ENCODE data around the gene ALPK3.

ALPK3 gene

DNA sequence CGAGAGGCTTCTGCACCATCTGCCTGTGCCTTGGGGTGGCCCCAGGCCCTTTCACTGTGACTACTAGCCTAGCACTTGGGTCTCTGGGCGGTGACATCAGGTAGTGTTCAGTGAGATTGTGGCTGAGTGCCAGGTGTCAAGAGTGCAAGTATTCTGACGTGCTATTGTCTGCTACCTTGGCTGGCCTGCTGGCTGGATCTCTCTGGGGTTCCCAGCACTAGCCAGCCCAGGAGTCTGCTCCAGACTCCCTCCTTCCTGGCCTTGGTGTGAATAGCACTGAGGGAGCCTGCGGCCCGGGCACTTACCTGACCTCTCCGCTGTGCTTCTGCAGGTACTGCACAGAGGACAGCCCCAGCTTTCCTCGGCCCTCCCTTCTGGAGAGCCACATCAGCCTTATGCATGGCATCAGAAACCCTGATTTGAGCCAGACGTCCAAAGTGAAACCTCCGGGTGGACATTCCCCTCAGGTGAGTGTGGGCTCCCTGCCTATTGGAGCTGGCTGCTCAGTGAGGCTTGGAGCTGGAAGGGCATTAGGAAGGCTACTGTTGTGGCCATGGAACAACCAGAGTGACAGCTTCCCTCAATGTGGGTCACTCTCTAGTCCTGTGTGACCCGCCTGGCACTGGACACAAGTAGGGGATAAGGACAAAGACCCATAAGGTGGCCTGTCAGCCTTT, 17.5 kb upstream of the ALPK3 start:
- no peak for DNase-seq (ENCODE audit: low read depth)

DNA sequence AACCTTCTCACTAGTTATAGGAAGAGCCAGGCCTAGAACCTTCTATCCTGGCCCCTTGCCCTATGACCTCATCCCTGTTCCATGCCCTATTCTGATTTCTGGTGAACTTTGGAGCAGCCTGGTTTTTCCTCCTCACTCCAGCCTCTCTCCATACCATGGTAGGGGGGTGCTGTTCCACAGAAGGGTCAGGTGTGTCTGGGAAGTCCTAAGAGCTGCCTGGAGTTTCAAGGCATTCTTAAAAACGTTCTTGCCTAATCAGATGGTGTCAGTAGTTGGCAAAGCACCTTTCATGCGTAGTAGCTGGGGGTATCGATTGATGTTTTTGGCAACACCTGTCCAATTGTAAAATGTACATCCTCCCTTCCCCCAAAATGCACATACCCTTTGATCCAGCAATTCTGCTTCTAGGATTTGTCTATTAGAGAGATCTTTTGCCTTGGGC, 16.8 kb upstream of the ALPK3 start:
- no peak for DNase-seq (ENCODE audit: low read depth)

DNA sequence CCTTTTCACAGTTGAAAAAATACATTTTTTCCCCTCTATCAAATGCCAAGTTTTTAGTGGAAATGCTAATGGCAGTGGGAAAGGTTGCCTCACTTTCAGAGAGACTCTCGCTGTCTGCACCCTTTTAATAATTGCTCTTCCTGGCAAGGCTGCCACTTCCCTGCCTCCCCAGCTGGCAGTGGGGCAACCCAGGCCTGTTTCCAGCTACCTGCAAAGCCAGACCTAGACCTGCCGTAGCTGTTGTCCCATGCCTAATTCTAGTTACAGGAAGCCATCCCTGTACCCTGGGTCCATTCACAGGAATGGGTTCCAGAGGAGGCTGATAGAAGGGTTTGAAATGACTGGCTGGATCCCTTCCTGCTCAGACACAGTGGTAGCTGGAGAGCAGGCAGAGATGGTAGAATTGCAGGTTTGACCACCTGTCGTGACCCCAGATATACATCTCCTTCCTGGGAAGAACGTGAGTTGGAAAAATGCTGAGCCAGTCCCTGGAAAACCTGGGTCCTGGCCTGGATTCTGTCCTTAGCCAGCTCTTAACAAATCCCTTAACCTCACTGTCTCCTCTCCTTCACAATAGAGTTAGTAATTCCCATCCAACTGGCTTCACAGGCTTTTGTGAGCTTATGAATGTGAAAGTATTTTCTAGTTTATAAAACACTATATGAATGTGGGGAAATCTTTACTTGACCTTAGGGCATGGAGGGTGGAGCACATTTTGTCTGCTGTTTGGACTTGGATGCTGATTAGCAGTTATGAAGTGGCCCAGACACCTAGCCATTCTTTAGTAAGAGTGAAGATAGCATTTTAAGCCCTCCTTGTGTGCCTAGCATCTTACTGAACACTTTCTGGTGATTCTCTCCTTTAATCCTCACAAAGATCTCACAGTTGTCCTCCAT, 12.9 kb upstream of the ALPK3 start:
- DNase-seq (ENCODE audit: low read depth): no peak

DNA sequence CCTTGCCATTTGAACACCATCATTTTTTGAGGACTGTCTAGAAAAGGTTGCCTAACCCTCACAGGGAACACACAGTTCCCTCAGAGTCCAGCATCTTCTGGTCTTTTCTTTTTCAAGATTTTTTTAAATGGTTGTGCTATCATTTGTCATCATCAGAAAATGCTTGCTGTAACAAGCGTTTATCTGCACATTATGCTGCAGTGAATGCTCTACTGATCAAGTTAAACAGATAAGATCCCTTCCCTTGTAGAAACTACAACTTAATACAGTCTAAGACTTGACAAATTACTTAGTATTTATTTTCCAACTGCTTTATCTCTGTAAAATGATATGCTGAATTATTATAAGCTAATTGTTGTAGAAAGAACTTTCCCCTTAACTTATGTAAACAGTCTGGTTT, 11.9 kb upstream of the ALPK3 start:
- DNase-seq (ENCODE audit: low read depth): no peak

DNA sequence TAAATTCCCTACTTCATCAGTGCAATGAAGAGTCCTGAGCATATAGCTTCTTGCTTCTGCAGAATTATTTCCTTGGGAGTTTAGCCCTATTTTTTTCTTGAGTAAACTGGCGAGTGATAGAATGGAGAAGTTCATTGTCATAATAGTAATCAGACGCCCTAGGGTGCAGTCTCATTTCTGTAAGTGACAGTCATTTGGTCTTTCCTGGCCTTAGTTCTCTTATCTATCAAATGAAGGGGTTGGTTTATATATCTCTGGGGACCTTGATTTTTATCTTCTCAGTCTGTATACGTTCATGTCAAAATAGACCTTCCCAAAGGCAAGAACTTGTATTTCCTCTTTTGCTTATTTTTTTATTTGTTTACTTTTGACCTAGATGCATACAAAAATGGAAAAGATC, 9.9 kb upstream of the ALPK3 start:
- DNase-seq (ENCODE audit: low read depth): no peak

DNA sequence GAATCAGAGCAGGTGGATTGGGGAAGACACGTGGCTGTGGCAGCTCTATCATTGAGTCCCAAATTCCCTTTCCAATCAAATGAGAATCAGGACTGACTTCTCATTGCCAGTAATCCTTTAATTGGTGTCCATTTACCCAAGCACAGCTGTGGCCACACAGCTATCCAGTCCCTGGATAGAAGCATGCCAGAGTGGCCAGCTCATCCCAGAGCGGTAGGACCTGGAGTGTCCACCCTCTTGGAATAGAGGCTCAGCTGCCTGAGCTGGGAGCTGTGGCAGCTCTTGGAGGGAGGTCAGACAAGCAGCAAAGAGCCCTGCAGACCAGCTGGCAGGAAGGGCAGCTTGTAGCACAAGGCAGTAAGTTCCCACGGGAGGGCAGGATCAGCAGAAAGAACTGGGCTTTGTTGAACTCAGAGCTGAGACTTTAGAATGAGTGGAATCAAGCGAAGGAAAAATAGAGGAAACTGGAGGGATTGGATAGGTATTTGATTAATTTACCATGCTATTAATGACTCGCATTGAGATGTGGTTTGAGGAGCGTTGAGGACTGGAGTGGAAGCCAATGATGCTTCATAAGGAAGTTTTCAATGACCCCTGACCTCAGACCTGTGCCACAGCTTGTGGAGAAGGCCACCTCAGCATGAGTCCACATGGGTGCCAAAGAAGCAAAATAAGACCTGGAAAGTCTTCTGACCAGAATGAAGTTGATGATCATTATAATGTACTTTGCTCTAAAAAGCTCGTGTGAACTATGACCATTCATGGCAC, 6.9 kb upstream of the ALPK3 start:
- DNase-seq (ENCODE audit: low read depth): no peak

DNA sequence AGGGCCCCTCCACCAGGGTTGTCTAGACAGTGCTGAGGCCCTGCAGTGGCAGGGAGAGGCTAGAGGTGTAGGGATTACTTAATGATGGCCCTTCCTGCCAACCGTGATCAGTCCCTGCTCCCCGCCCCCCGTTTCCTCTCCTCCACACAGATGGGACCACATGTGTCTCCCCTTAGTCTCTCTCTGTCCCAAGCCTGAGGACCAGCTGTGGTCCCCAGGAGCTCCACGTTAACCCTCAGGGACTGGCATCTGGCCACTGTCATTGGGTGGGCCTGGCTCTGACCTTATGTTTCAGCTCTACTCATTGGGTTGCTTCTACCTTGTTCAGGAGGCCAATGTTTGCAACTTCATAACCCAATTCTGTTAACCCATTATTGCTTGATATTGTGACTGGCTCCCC, 6.0 kb upstream of the ALPK3 start:
- DNase-seq (ENCODE audit: low read depth): no peak

DNA sequence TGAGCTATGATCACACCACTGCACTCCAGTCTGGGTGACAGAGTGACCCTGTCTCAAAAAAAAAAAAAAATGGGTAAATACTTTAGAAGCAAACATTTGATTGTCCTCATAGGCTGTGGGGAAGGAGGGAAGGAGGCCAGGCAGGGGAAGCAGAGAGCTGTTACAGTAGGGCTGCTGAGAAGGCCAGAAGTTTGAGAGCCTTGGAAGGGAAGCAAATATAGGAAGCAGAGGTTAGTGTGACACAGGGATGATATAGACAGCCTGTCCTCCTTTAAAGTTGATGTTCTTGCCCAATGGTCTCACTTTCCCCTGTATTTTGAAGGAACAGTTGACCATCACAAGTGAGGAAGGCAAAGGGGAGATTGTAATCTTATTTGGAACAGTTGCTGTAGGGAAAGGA, 5.3 kb upstream of the ALPK3 start:
- no peak for DNase-seq (ENCODE audit: low read depth)

DNA sequence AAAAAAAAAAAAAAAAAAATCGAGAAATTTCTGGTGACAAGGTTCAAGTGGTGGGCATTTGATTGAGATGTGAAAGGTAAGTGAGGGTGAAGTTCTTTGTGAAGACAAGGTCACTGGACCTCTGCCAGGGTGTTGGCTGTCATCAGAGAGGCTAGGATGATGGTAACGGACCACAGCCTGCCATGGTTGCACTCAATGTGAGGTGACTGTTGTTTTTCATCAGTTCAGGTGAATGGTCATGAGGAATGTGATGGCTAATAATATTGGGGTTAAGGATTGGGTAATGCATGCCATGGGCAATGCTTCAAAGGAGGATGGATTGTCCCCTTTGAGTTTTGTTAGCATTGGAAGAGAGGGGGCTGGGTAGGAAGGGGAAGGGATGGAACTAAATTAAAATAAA, 4.3 kb upstream of the ALPK3 start:
- DNase-seq (ENCODE audit: low read depth): no peak

DNA sequence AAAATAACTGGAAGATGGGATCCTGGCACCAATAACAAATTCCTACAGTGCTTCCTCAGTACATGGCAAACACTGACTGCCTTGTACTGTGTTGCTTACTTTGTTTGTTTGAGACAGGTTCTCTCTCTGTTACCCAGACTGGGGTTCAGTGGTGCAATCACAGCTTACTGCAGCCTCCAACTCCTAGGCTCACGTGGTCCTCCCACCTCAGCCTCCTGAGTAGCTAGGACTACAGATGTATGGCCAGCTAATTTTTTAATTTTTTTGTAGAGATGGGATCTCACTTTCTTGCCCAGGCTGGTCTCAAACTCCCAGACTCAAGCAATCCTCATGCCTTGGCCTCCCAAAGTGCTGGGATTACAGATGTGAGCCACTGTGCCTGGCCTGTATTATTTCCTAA, 3.7 kb upstream of the ALPK3 start:
- no peak for DNase-seq (ENCODE audit: low read depth)

DNA sequence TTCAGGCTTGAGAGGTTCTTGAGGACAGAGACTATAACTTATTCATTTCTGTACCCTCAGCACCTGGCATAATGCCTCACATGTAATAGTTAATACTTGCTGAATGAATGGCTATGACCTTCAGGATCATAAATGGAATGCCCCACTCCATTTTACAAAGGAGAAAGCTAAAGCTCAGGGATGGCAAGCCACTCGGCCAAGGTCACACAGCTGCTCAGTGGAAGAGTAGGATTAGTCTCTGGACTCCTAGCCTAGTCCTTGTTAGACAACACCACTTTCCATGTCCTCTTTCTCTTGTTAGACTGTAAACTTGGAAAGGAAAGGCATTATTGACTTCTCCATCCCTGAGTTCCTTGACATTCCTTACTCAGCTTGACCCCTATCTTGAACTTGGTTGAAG, 3.2 kb upstream of the ALPK3 start:
- DNase-seq (ENCODE audit: low read depth): no peak

DNA sequence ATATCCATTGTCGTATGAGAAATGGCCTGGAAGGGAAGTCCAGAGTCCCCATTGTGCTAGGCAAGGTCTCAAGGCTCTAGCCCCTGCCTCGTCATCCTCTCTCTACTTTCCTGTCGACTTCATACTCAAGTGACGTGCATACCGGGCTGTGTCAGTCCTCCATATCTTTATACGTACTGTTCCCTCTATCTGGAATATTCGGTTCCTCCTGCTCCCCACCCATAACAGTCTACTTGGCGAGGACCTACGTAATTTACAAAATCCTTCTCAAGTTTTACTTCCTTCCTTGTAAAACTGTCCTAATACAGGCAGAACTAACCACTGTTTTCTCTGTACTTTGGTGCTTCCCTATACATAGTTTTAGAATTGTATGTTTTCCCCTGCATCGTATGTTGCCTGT, 2.2 kb upstream of the ALPK3 start:
- DNase-seq (ENCODE audit: low read depth): no peak

DNA sequence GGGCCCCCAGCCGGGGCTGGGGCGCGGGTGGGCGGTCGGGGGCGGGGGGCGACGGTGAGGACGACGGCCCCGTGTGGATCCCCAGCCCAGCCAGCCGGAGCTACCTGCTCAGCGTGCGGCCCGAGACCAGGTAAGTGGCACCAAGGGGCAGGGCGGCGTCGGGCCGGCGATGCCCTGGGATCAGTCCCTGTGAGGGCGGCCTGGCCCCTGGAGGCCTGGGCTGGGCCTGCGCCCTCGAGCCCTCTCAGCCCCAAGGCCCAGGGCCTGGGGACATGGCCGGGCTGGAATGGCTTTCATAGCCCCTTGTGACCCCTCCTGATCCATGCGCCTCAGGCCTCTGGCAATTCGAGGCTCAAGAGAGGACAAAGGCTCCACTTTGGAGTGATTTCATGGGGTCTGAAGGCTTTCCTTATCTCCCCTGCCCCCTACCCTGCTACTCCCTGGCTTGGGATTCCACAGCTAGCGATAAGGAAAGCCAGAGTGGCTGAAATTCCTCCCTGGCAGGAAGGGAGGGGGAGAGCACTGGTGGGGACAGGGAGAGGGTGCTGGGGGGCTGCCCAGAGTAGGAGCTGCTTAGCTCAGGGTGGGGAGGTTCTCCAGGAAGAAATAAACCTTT, 418 bp downstream of the ALPK3 start:
- no peak for DNase-seq (ENCODE audit: low read depth)

DNA sequence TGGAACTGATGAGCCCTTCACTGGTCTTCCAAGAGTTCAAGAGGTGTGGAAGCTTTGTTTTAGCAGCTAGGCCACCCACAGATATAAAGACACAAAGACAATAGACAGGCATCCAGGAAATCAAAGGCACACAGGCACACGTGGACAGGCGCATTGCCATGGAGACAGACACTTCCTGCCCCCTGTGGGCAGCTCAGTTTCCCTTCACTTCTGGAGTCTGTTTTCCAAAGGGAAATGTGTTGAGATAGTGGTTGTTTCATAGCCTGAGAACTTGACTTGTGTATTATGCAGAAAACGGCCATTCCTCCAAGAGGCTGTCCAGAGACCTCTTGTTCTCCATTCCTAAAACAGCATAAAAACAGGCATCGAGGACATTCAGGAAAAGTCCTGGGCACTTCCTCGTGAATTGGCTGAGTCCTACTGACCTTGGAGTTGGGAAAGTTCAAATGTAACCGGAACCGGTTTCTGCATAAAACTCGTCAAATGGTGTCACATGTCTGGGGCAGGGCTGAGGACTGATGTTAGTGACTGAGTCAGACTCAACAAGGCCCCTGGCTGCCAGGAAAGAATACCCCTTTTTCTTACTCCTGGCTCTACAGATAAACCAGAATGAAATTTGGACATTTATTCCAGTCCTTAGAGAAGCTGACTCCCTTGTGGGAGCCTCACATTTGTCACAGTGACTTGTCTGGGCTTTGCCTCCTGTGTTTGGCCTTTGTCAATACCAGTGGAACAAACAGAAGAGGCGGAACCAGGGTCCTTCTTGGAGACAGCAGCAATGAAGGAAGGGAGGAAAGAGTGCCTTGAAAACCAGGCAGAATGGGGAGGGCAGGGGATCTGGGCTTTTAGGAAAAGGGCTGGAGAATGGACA, 1.3 kb downstream of the ALPK3 start:
- no peak for DNase-seq (ENCODE audit: low read depth)

DNA sequence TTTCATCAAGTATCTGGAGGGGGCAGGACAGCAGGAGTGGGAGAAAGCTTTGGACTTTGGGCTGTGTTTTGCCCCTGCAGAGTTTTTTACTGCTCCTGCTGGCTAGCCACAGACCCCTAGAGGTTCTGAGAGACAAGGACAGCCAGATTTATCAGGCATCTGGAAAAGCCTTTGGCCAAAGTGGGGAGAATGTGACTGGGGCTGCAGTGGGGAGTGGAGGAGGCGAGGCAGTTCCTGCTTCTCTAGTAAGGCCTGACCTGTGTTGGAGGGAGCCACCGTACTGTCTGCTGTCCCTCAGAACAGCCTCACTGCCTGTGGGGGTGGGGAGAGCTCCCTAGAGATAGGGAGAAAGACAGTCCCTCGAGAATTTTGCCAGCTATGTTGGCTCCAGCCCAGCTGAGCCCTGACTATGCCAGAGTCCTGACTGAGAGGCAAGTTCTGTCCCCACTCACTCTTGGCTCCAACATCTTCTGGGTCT, 2.2 kb downstream of the ALPK3 start:
- no peak for DNase-seq (ENCODE audit: low read depth)

DNA sequence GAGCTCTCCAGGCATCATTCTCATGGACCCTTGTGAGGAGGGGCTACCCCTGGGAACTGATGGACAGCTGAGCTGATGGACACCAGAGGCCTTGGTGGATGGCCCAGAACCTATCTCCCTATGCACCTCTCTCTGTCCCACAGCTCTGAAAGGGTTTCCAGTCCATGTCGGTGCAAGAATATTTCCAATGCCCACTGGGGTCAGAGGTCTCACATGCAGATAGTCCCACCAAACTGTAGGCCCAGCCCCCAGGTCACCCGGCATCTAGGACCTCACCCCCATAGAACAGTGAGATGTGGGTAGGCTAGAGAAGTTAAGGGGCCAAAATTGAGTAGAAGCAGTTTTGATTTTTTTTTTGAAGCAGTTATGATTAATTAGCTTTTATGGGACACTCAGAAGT, 2.6 kb downstream of the ALPK3 start:
- no peak for DNase-seq (ENCODE audit: low read depth)

DNA sequence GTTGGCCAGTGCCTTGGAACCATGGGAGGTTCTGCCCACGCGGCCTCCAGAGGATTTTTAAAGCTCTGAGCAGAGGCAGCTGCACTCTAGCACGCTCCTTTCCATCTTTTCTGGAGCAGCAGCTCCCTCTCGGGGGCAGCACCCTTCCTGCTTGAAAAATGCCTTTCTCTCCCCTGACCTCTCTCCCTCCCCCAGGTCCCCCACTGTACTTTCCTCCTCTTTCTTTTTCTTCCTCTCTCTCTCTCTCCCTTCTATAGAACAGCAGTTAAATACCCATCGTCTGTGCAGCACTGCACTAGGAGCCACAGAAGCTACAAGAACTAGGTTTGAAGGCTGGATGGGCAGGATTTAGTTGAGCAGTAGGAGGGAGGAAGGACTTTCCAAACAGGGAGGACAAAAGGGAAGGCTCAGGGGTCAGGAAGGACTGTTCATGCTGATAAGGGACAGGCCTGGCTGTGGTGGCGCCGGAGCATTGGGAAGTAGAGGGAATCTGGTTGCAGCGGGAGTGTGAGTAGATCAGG, 4.4 kb downstream of the ALPK3 start:
- DNase-seq (ENCODE audit: low read depth): no peak

DNA sequence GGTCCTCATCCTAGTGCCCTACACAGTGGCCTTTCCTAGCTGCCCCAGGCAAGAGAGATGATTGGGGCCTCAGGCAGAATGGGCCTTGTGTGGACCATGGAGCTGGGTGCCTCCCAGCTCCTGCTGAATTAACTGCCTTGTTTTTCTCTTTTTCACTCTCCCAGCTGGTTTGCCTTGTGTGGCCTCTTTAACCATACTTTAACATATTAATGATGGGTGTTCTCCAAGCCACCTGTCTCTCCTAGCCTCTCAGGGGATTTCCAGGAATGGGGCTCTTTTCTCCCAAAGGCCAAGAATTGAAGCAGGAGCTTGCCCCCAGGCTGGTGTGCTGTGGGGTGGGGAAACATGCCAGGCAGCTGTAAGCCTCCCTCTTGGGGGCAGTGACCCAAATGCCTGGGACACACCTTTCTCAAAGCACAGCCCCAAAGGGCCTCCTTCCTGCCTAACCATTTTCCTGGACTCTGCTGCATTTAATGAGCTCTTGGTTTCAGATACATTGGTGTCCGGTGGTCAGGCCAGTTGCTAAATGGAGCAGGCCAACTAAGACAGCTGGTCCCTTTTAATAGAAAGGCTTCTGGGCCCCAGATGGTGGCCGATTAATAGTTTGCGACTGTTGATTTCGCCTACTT, 5.6 kb downstream of the ALPK3 start:
- DNase-seq (ENCODE audit: low read depth): no peak

DNA sequence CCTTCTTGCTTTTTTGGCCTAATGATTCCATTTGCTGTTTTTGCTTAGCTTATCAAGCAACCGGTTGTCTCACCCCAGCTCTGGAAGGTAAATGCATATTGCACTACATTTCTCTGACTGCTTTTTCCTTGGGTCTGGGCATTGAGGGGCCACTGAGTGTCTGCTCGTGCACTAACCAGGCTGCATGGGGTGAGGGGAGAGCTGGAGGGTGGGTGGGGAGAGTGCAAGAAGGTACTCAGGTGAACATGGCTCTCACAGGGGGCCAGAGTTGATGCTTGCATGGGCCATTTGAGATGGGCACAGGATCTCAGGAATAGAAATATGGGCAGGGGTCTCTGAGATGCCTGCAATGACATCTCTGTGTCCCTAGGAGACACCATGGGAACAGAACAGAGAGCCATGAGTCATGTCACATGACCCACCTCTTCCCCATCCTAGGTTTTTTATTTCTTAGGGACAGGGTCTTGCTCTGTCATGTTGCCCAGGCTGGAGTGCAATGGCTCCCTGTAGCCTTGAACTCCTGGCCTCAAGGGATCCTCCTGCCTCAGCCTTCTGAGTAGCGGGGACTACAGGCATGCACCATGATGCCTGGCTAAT, 6.2 kb downstream of the ALPK3 start:
- no peak for DNase-seq (ENCODE audit: low read depth)

All from activated T-helper 9 cell treated with anti-CD3 and anti-CD28 coated beads, Interleukin-2, amount 50 U/mL, for 16 hours (primary cell).